ENCODE data around the gene TNFAIP8L3.

The TNFAIP8L3 gene

GRCh38 chr15:51112078-51112477 is 17.4 kb upstream of the TNFAIP8L3 start:
- Histone ChIP-seq H3K27me3 (ENCODE audit: low read length) (no peaks in the 10 kb centered on the region), H3F3A (ENCODE audit: insufficient read depth) (no peaks in the 10 kb centered on the region), H3K9me3 (ENCODE audit: insufficient read depth, low read length) (no peaks in the 10 kb centered on the region), H4K20me1 (ENCODE audit: low read depth, low read length) (no peaks in the 10 kb centered on the region), H3K9ac (ENCODE audit: low read length) (no peak overlapping the region), H2AFZ (ENCODE audit: low read depth, low read length, severe bottlenecking) (no peak overlapping the region), H3K27ac (ENCODE audit: low read depth, low read length) (no peak overlapping the region), H3K4me2 (ENCODE audit: low read depth, low read length, poor library complexity, severe bottlenecking) (no peak overlapping the region), H3K4me3 (ENCODE audit: insufficient read depth, low read length, poor library complexity, severe bottlenecking) (no peak overlapping the region), H3K9me2 (replicated peaks; ENCODE audit: insufficient read depth, low read length) (no peaks in the 10 kb centered on the region), H3K36me3 (ENCODE audit: low read length) (no peaks in the 10 kb centered on the region), H3K79me2 (ENCODE audit: insufficient read depth, low read length) (no peaks in the 10 kb centered on the region)
- no peak for TF ChIP-seq EZH2phosphoT487 (conservative IDR thresholded peaks at IDR 0.05; ENCODE audit: low read length)
- TF ChIP-seq CTCF (IDR thresholded peaks at IDR 0.05; ENCODE audit: insufficient read depth, low read length, poor library complexity, severe bottlenecking): no peak

- Histone ChIP-seq H3K36me3 (ENCODE audit: low read length) (no peaks in the 10 kb centered on the region), H3F3A (ENCODE audit: insufficient read depth) (no peaks in the 10 kb centered on the region), H3K27me3 (ENCODE audit: low read length) (no peaks in the 10 kb centered on the region), H4K20me1 (ENCODE audit: low read depth, low read length) (no peaks in the 10 kb centered on the region), H2AFZ (ENCODE audit: low read depth, low read length, severe bottlenecking) (no peak overlapping the region), H3K27ac (ENCODE audit: low read depth, low read length) (no peak overlapping the region), H3K79me2 (ENCODE audit: insufficient read depth, low read length) (no peaks in the 10 kb centered on the region), H3K9me2 (replicated peaks; ENCODE audit: insufficient read depth, low read length) (no peaks in the 10 kb centered on the region), H3K9ac (ENCODE audit: low read length) (no peak overlapping the region), H3K9me3 (ENCODE audit: insufficient read depth, low read length) (no peaks in the 10 kb centered on the region), H3K4me3 (ENCODE audit: insufficient read depth, low read length, poor library complexity, severe bottlenecking) (no peak overlapping the region), H3K4me2 (ENCODE audit: low read depth, low read length, poor library complexity, severe bottlenecking) (no peak overlapping the region)
- TF ChIP-seq EZH2phosphoT487 (conservative IDR thresholded peaks at IDR 0.05; ENCODE audit: low read length) (no peak), CTCF (IDR thresholded peaks at IDR 0.05; ENCODE audit: insufficient read depth, low read length, poor library complexity, severe bottlenecking) (no peak)
Observed at GRCh38 chr15:51111061-51111460, 16.4 kb upstream of the TNFAIP8L3 start.

GRCh38 chr15:51110171-51110570 is 15.5 kb upstream of the TNFAIP8L3 start:
- Histone ChIP-seq H3K36me3 (ENCODE audit: low read length) (no peaks in the 10 kb centered on the region), H2AFZ (ENCODE audit: low read depth, low read length, severe bottlenecking) (no peak overlapping the region), H4K20me1 (ENCODE audit: low read depth, low read length) (no peaks in the 10 kb centered on the region), H3K9me2 (replicated peaks; ENCODE audit: insufficient read depth, low read length) (no peaks in the 10 kb centered on the region), H3K79me2 (ENCODE audit: insufficient read depth, low read length) (no peaks in the 10 kb centered on the region), H3K4me3 (ENCODE audit: insufficient read depth, low read length, poor library complexity, severe bottlenecking) (no peak overlapping the region), H3K4me2 (ENCODE audit: low read depth, low read length, poor library complexity, severe bottlenecking) (no peak overlapping the region), H3K9me3 (ENCODE audit: insufficient read depth, low read length) (no peaks in the 10 kb centered on the region), H3F3A (ENCODE audit: insufficient read depth) (no peaks in the 10 kb centered on the region), H3K27me3 (ENCODE audit: low read length) (no peaks in the 10 kb centered on the region), H3K27ac (ENCODE audit: low read depth, low read length) (no peak overlapping the region), H3K9ac (ENCODE audit: low read length) (no peak overlapping the region)
- TF ChIP-seq CTCF (IDR thresholded peaks at IDR 0.05; ENCODE audit: insufficient read depth, low read length, poor library complexity, severe bottlenecking): no peak
- no peak for TF ChIP-seq EZH2phosphoT487 (conservative IDR thresholded peaks at IDR 0.05; ENCODE audit: low read length)

Data from SU-DHL-6 (cell line).